Mesothelial cell of epicardium (in vitro differentiated cells): Measurements from ENCODE around the gene TMTC2. TPM values are rescaled to one million over a fixed set of nuclear protein-coding genes. Genes with fewer than 3 reads are reported as not detected.

Experiments
- DNase-seq, 2 experiments: peaks; one replicate each; pipeline ENCODE4 v3.0.0; 2021; ENCODE audit warnings: low spot score in 2 of 2; ENCODE audit not compliant: unreplicated experiment in 2 of 2
- H3K27ac Mint-ChIP-seq: 2 replicates; pipeline ENCODE4 v1.8.0; 2021; ENCODE audit warnings: mixed read lengths
- H3K27me3 Mint-ChIP-seq: 2 replicates; pipeline ENCODE4 v1.8.0; 2021; ENCODE audit warnings: low read depth, mixed read lengths
- H3K36me3 Mint-ChIP-seq: 2 replicates; pipeline ENCODE4 v1.8.0; 2021; ENCODE audit warnings: mixed read lengths
- H3K4me1 Mint-ChIP-seq: 2 replicates; pipeline ENCODE4 v1.8.0; 2021; ENCODE audit warnings: mixed read lengths
- H3K4me3 Mint-ChIP-seq: 2 replicates; pipeline ENCODE4 v1.8.0; 2021; ENCODE audit warnings: mild to moderate bottlenecking, moderate library complexity, mixed read lengths
- H3K9me3 Mint-ChIP-seq: 2 replicates; pipeline ENCODE4 v1.8.0; 2021; ENCODE audit warnings: mixed read lengths
- total RNA-seq: library from RNA; stranded (reverse); gene quantifications from 3 replicates; pipeline ENCODE4 v1.2.1, GENCODE V29; 2021
- TF ChIP-seq, protein P1 (sequence below): fragments of 200-600 bp; sonication (generic); IDR thresholded peaks from one replicate; pipeline ENCODE4 v1.5.0; 2021; ENCODE audit warnings: antibody characterized with exemption; ENCODE audit not compliant: unreplicated experiment

TMTC2 gene
- total RNA-seq, 1 donor from 2014 or later: 38.3 TPM

GRCh38 chr12:82793751-82794281, 107.1 kb downstream of the TMTC2 start:
- no peak overlapping the region for H3K4me3 Mint-ChIP-seq
- no peak for DNase-seq
- no peak overlapping the region for H3K27ac Mint-ChIP-seq
- TF ChIP-seq, protein P1, sequence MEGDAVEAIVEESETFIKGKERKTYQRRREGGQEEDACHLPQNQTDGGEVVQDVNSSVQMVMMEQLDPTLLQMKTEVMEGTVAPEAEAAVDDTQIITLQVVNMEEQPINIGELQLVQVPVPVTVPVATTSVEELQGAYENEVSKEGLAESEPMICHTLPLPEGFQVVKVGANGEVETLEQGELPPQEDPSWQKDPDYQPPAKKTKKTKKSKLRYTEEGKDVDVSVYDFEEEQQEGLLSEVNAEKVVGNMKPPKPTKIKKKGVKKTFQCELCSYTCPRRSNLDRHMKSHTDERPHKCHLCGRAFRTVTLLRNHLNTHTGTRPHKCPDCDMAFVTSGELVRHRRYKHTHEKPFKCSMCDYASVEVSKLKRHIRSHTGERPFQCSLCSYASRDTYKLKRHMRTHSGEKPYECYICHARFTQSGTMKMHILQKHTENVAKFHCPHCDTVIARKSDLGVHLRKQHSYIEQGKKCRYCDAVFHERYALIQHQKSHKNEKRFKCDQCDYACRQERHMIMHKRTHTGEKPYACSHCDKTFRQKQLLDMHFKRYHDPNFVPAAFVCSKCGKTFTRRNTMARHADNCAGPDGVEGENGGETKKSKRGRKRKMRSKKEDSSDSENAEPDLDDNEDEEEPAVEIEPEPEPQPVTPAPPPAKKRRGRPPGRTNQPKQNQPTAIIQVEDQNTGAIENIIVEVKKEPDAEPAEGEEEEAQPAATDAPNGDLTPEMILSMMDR: no peak
- H3K27me3 Mint-ChIP-seq: no peaks in the 10 kb centered on the region
- peaks cover 3% of the 10 kb centered on the region for H3K4me1 Mint-ChIP-seq
- no peaks in the 10 kb centered on the region for H3K9me3 Mint-ChIP-seq
- H3K36me3 Mint-ChIP-seq: peaks cover 16% of the 10 kb centered on the region

DNA sequence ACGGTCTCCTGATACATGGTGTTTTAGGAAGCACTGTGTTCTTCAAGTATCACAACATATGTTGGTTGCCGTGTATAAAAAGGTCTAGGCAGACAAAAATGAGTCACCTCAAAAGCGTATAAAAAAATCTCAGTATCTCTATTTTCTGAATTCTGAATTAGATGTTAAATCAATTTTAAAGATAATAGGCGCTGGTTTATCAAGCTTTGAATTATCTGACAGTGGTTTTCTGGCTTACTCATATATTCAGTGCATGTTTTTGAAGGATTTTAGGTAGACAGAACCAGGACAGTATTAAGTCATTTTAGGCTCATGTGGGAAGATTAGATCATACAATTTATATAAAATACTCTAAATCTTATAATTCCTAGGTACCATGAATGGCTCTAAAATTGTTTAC, 110.8 kb downstream of the TMTC2 start:
- TF ChIP-seq, protein P1: no peak
- H3K4me1 Mint-ChIP-seq: peaks cover 3% of the 10 kb centered on the region
- H3K27me3 Mint-ChIP-seq: no peaks in the 10 kb centered on the region
- peaks cover 14% of the 10 kb centered on the region for H3K36me3 Mint-ChIP-seq
- DNase-seq: no peak
- H3K9me3 Mint-ChIP-seq: peaks cover 6% of the 10 kb centered on the region
- H3K27ac Mint-ChIP-seq: no peak overlapping the region
- no peak overlapping the region for H3K4me3 Mint-ChIP-seq

DNA sequence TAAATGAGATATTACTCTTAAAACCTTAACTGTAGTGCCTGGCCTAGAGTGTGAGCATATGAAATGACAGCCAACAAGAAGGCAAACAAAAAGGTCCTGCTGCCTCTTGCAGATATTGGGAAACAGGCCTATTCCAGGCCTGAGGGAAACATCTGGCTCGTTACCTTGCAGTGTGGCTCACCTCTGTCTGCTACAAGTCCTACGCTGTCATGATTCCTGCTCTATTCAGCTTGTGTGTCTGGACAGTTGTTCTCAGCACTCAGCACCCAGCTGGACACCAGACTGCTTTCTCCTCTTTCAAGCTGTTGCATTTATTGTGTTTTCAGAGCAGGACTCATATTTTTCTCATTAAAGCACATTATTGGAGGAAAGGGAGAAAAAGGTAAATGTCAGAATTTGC, 113.5 kb downstream of the TMTC2 start:
- peaks cover 10% of the 10 kb centered on the region for H3K36me3 Mint-ChIP-seq

DNA sequence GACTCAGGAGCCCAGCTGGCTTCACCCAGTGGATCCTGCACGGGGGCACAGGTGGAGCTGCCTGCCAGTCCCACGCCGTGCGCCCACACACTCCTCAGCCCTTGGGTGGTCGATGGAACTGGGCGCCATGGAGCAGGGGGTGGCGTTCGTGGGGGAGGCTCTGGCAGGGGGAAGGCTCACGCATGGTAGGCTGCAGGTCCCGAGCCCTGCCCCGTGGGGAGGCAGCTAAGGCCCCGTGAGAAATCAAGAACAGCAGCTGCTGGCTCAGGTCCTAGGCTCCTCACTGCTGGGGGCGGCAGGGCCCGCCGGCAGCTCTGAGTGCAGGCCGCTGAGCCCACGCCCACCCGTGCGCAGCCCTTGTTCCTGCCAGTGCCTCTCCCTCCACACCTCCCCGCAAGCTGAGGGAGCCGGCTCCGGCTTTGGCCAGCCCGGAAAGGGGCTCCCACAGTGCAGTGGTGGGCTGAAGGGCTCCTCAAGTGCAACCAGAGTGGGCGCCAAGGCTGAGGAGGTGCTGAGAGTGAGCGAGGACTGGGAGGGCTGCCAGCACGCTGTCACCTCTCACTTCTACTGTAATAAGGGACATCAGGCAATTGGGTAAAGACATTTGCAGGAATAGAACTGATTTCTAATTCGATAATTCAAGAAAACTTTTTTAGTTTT, 115.4 kb downstream of the TMTC2 start:
- Mint-ChIP-seq H3K36me3 (peaks cover 12% of the 10 kb centered on the region), H3K4me1 (peaks cover 4% of the 10 kb centered on the region), H3K27ac (no peak overlapping the region), H3K9me3 (peaks cover 13% of the 10 kb centered on the region), H3K4me3 (no peak overlapping the region), H3K27me3 (no peaks in the 10 kb centered on the region)
- TF ChIP-seq, protein P1: no peak
- DNase-seq: no peak

More for the DNA sequence above, 113.5 kb downstream of the TMTC2 start:
- no peak overlapping the region for H3K27ac Mint-ChIP-seq
- TF ChIP-seq, protein P1: no peak
- DNase-seq: no peak
- H3K27me3 Mint-ChIP-seq: no peaks in the 10 kb centered on the region
- no peak overlapping the region for H3K4me3 Mint-ChIP-seq
- H3K4me1 Mint-ChIP-seq: peaks cover 3% of the 10 kb centered on the region
- H3K9me3 Mint-ChIP-seq: peaks cover 6% of the 10 kb centered on the region

GRCh38 chr12:82803201-82803600, 116.5 kb downstream of the TMTC2 start:
- Mint-ChIP-seq H3K36me3 (peaks cover 11% of the 10 kb centered on the region), H3K4me1 (peaks cover 4% of the 10 kb centered on the region), H3K27me3 (no peaks in the 10 kb centered on the region), H3K27ac (no peak overlapping the region), H3K4me3 (no peak overlapping the region), H3K9me3 (peaks cover 13% of the 10 kb centered on the region)
- no peak for DNase-seq
- TF ChIP-seq, protein P1: no peak
